OCI-LY7 (cell line): Measurements from ENCODE around the gene ZNF486. TPM values are rescaled to one million over a fixed set of nuclear protein-coding genes. Genes with fewer than 3 reads are reported as not detected.
"Not testable (repeated sequence)": the region's sequence is repeated elsewhere in the genome, so short reads cannot be mapped to it uniquely, and the experiment has no call there.

Experiments
- BruUV-seq: library from RNA; stranded (reverse); fragments of 400-500 nt; replicated peaks from 2 replicates; lab custom pipeline; 2021; lab: Mats Ljungman, UMichigan
- CTCF ChIA-PET: fragments of 300-600 bp; sonication (Branson Sonifier 250); formaldehyde crosslinking; loops from one replicate; lab custom pipeline; 2022; ENCODE audit warnings: antibody characterized with exemption; ENCODE audit not compliant: unreplicated experiment; lab: Charles Lee
- POLR2A ChIA-PET: fragments of 300-600 bp; sonication (Branson Sonifier 250); formaldehyde crosslinking; loops from one replicate; lab custom pipeline; 2022; ENCODE audit warnings: antibody characterized with exemption; lab: Charles Lee
- DNase-seq: peaks from one replicate; pipeline ENCODE4 v3.0.0-alpha.2; 2015; ENCODE audit warnings: low spot score
- H2AFZ ChIP-seq: fragments of 200-600 bp; sonication (generic), shearing (Covaris generic); 2 replicates; pipeline ENCODE4 v1.6.1; 2014; ENCODE audit warnings: mild to moderate bottlenecking, antibody characterized with exemption, low read length, moderate library complexity
- H3K27ac ChIP-seq: fragments of 200-600 bp; sonication (generic); 2 replicates; pipeline ENCODE4 v1.5.1; 2014; ENCODE audit warnings: mixed run types, low read depth, mild to moderate bottlenecking, moderate library complexity, low read length, inconsistent platforms; ENCODE audit not compliant: poor library complexity, severe bottlenecking
- H3K36me3 ChIP-seq: fragments of 200-600 bp; sonication (generic); 2 replicates; pipeline ENCODE4 v1.6.1; 2014; ENCODE audit warnings: mild to moderate bottlenecking, antibody characterized with exemption, low read length, moderate library complexity, mixed read lengths; ENCODE audit not compliant: insufficient read depth
- H3K4me1 ChIP-seq: fragments of 200-600 bp; sonication (generic); 2 replicates; pipeline ENCODE4 v1.5.1; 2014; ENCODE audit warnings: mild to moderate bottlenecking, low read length; ENCODE audit not compliant: insufficient read depth, poor library complexity, severe bottlenecking
- H3K4me2 ChIP-seq: fragments of 200-600 bp; sonication (generic); 2 replicates; pipeline ENCODE4 v1.6.1; 2014; ENCODE audit warnings: mild to moderate bottlenecking, low read length
- H3K4me3 ChIP-seq: fragments of 200-600 bp; sonication (generic); 2 replicates; pipeline ENCODE4 v1.5.1; 2014; ENCODE audit warnings: mild to moderate bottlenecking, low read depth, low read length; ENCODE audit not compliant: poor library complexity, severe bottlenecking
- H3K79me2 ChIP-seq: fragments of 200-600 bp; sonication (generic); 2 replicates; pipeline ENCODE4 v1.6.1; 2016; ENCODE audit warnings: low read depth, mild to moderate bottlenecking, low read length, moderate library complexity, mixed read lengths; ENCODE audit not compliant: insufficient read depth
- H3K9me2 ChIP-seq: fragments of 200-600 bp; sonication (generic); 2 replicates; pipeline ENCODE4 v1.6.1; 2016; ENCODE audit warnings: mild to moderate bottlenecking, low read length, mixed read lengths; ENCODE audit not compliant: insufficient read depth
- H3K9me3 ChIP-seq: fragments of 200-600 bp; sonication (generic); 2 replicates; pipeline ENCODE4 v1.6.1; 2014; ENCODE audit warnings: mild to moderate bottlenecking, mixed run types, low read length, mixed read lengths
- H4K20me1 ChIP-seq: fragments of 200-600 bp; sonication (generic); 2 replicates; pipeline ENCODE4 v1.6.1; 2014; ENCODE audit warnings: mild to moderate bottlenecking, antibody characterized with exemption, low read length, moderate library complexity, mixed read lengths; ENCODE audit not compliant: insufficient read depth
- EZH2phosphoT487 ChIP-seq: fragments of 200-600 bp; sonication (generic); IDR thresholded peaks from 2 replicates; pipeline ENCODE4 v1.6.1; 2018; ENCODE audit warnings: low read depth, borderline replicate concordance, mild to moderate bottlenecking, mixed run types, antibody characterized with exemption, low read length, moderate library complexity, mixed read lengths
- intact Hi-C: fragments of 100-400 bp; cut with micrococcal nuclease; formaldehyde crosslinking; loops from one replicate; pipeline ENCODE4 v1.10.0; 2022; ENCODE audit not compliant: unreplicated experiment
- total RNA-seq, 2 experiments: library from RNA; depleted of rRNA in 1 of 2; stranded (reverse); fragments of >200 nt in 1 of 2; shearing (Covaris generic) in 1 of 2; gene quantifications; 2 replicates each; pipeline ENCODE4 v1.2.3, GENCODE V29; 2014 to 2022
- TF ChIP-seq, protein P1 (sequence below): fragments of 200-600 bp; sonication (generic); conservative IDR thresholded peaks from 2 replicates; pipeline ENCODE4 v1.5.1; 2014; ENCODE audit warnings: mild to moderate bottlenecking, antibody characterized with exemption, low read length, moderate library complexity, mixed read lengths

ZNF486 gene
- total RNA-seq, 2 experiments from 2014 or later, result 0.03 to 0.08 TPM

GRCh38 chr19:20165971-20166592 lies 932 bp upstream of the ZNF486 start:
- Histone ChIP-seq H3K4me2 (no peak overlapping the region), H4K20me1 (no peaks in the 10 kb centered on the region), H2AFZ (no peak overlapping the region), H3K4me1 (peaks cover 20% of the 10 kb centered on the region), H3K4me3 (no peak overlapping the region), H3K79me2 (no peaks in the 10 kb centered on the region), H3K27ac (no peak overlapping the region), H3K9me2 (no peaks in the 10 kb centered on the region), H3K9me3 (peaks cover 6% of the 10 kb centered on the region; the same call in 1 of the 2 replicates), H3K36me3 (no peaks in the 10 kb centered on the region; the same call in 1 of the 2 replicates)
- POLR2A ChIA-PET, result no interaction called here
- DNase-seq, result no peak
- BruUV-seq, result no TSS peak
- CTCF ChIA-PET, result no interaction called here
- TF ChIP-seq, protein P1, sequence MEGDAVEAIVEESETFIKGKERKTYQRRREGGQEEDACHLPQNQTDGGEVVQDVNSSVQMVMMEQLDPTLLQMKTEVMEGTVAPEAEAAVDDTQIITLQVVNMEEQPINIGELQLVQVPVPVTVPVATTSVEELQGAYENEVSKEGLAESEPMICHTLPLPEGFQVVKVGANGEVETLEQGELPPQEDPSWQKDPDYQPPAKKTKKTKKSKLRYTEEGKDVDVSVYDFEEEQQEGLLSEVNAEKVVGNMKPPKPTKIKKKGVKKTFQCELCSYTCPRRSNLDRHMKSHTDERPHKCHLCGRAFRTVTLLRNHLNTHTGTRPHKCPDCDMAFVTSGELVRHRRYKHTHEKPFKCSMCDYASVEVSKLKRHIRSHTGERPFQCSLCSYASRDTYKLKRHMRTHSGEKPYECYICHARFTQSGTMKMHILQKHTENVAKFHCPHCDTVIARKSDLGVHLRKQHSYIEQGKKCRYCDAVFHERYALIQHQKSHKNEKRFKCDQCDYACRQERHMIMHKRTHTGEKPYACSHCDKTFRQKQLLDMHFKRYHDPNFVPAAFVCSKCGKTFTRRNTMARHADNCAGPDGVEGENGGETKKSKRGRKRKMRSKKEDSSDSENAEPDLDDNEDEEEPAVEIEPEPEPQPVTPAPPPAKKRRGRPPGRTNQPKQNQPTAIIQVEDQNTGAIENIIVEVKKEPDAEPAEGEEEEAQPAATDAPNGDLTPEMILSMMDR, result no peak
- TF ChIP-seq EZH2phosphoT487, result no peak
- intact Hi-C loops, result no loop called here

GRCh38 chr19:20167651-20168122 lies 673 bp downstream of the ZNF486 start:
- Histone ChIP-seq H4K20me1 (no peaks in the 10 kb centered on the region), H3K36me3 (no peaks in the 10 kb centered on the region), H3K27ac (no peak overlapping the region), H3K9me2 (no peaks in the 10 kb centered on the region), H3K4me3 (no peak overlapping the region), H2AFZ (no peak overlapping the region), H3K4me2 (no peak overlapping the region), H3K79me2 (no peaks in the 10 kb centered on the region), H3K4me1 (peaks cover 7% of the 10 kb centered on the region), H3K9me3 (no peaks in the 10 kb centered on the region; the same call in 1 of the 2 replicates)
- no peak for TF ChIP-seq EZH2phosphoT487
- TF ChIP-seq, protein P1, result no peak
- intact Hi-C loops, result no loop called here
- no TSS peak for BruUV-seq
- ChIA-PET CTCF (no interaction called here), POLR2A (interaction anchor here (0.6 kb wide), 1 partner anchor 56 kb away, joined by 3 read pairs; no protein-coding TSS in a partner anchor)
- no peak for DNase-seq

DNA sequence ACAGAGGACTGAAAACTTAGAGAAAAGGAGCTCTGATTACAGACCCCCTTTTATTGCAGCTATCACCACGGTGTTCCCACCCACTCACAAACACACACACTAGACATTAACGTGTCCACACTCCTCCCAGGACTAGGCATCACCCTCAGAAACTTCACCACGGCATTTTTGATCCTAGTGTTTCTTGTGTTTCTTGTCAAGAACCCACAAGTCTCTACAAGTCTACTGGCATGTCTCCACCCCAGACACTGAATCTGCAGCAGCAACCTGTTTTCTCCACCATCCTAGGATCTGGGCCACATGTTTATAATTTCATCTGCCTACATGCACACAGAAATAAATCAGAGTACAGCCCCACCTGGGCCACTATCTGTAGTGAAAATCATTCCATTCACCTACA lies 4.3 kb downstream of the ZNF486 start:
- Histone ChIP-seq H2AFZ (no peak overlapping the region), H3K4me1 (no peaks in the 10 kb centered on the region), H3K4me3 (no peak overlapping the region), H3K79me2 (no peaks in the 10 kb centered on the region), H3K36me3 (no peaks in the 10 kb centered on the region), H3K27ac (no peak overlapping the region), H3K9me2 (no peaks in the 10 kb centered on the region), H4K20me1 (no peaks in the 10 kb centered on the region), H3K9me3 (peaks cover 4% of the 10 kb centered on the region; the same call in 1 of the 2 replicates), H3K4me2 (no peak overlapping the region)
- POLR2A ChIA-PET, result no interaction called here
- intact Hi-C loops, result no loop called here
- no TSS peak for BruUV-seq
- no peak for TF ChIP-seq EZH2phosphoT487
- TF ChIP-seq, protein P1, result no peak
- CTCF ChIA-PET, result no interaction called here
- DNase-seq, result no peak

DNA sequence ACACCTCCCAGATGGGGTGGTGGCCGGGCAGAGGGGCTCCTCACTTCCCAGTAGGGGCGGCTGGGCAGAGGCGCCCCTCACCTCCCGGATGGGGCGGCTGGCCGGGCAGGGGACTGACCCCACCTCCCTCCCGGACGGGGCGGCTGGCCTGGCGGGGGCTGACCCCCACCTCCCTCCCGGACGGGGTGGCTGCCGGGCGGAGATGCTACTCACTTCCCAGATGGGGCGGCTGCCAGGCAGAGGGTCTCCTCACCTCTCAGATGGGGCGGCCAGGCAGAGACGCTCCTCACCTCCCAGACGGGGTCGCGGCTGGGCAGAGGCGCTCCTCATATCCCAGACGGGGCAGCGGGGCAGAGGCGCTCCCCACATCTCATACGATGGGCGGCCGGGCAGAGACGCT lies 8.8 kb downstream of the ZNF486 start:
- H3K9me3 ChIP-seq, H4K20me1 ChIP-seq, H3K4me2 ChIP-seq, DNase-seq, H3K36me3 ChIP-seq, intact Hi-C loops, CTCF ChIA-PET, H3K4me1 ChIP-seq, H3K4me3 ChIP-seq, H3K9me2 ChIP-seq, POLR2A ChIA-PET, H3K79me2 ChIP-seq, H2AFZ ChIP-seq, H3K27ac ChIP-seq, BruUV-seq: not testable (repeated sequence)
